HepG2 (cell line): ENCODE measurements around the gene KLHDC1. TPM values are rescaled to one million over a fixed set of nuclear protein-coding genes. Genes with fewer than 3 reads are reported as not detected.

Experiments used
- BATF2 ChIP-seq: sonication (generic); formaldehyde crosslinking; IDR thresholded peaks from 2 replicates; pipeline ENCODE4 v1.8.0; 2022; ENCODE audit warnings: mild to moderate bottlenecking, missing genetic modification reagents, moderate library complexity
- CHCHD3 ChIP-seq: sonication (generic); formaldehyde crosslinking; IDR thresholded peaks from 2 replicates; pipeline ENCODE4 v1.8.0; 2022; ENCODE audit warnings: mild to moderate bottlenecking, missing genetic modification reagents, moderate library complexity
- ERF ChIP-seq: IDR thresholded peaks from 2 replicates; pipeline ENCODE4 v1.6.1; 2018; ENCODE audit warnings: missing biosample characterization, missing genetic modification reagents
- FOXK1 ChIP-seq: sonication (generic); formaldehyde crosslinking; IDR thresholded peaks from 2 replicates; pipeline ENCODE4 v1.4.0; 2020; ENCODE audit warnings: low read depth, missing genetic modification reagents, borderline replicate concordance
- HES4 ChIP-seq: sonication (generic); formaldehyde crosslinking; IDR thresholded peaks from 2 replicates; pipeline ENCODE4 v1.9.0; 2021; ENCODE audit warnings: mild to moderate bottlenecking, missing genetic modification reagents, borderline replicate concordance
- HINFP ChIP-seq: sonication (generic); formaldehyde crosslinking; IDR thresholded peaks from 2 replicates; pipeline ENCODE4 v1.4.0; 2020; ENCODE audit warnings: low read depth, mild to moderate bottlenecking, missing genetic modification reagents
- HIVEP1 ChIP-seq: sonication (generic); formaldehyde crosslinking; IDR thresholded peaks from 2 replicates; pipeline ENCODE4 v1.4.0; 2020; ENCODE audit warnings: mild to moderate bottlenecking, missing genetic modification reagents
- HNF1B ChIP-seq: sonication (generic); formaldehyde crosslinking; IDR thresholded peaks from 2 replicates; pipeline ENCODE4 v1.5.1; 2020; ENCODE audit warnings: mild to moderate bottlenecking, moderate library complexity, missing genetic modification reagents
- MTA3 ChIP-seq: sonication (generic); formaldehyde crosslinking; IDR thresholded peaks from 2 replicates; pipeline ENCODE4 v1.4.0; 2020; ENCODE audit warnings: missing genetic modification reagents
- SMARCC2 ChIP-seq: fragments of 450-650 bp; IDR thresholded peaks from 2 replicates; pipeline ENCODE4 v1.6.1; 2017; ENCODE audit warnings: antibody characterized with exemption, mild to moderate bottlenecking
- TRIM22 ChIP-seq: fragments of 450-650 bp; IDR thresholded peaks from 2 replicates; pipeline ENCODE4 v1.6.1; 2017
- ZBTB8A ChIP-seq: sonication (generic); formaldehyde crosslinking; IDR thresholded peaks from 2 replicates; pipeline ENCODE4 v1.4.0; 2020; ENCODE audit warnings: mild to moderate bottlenecking, low read depth, missing genetic modification reagents, borderline replicate concordance
- ZC3H13 ChIP-seq: sonication (generic); formaldehyde crosslinking; IDR thresholded peaks from 2 replicates; pipeline ENCODE4 v1.8.1; 2023; ENCODE audit warnings: mild to moderate bottlenecking, missing genetic modification reagents, moderate library complexity
- ZMAT3 ChIP-seq: sonication (generic); formaldehyde crosslinking; conservative IDR thresholded peaks from 2 replicates; pipeline ENCODE4 v1.7.0; 2021; ENCODE audit warnings: missing genetic modification reagents
- ZNF225 ChIP-seq: sonication (generic); formaldehyde crosslinking; IDR thresholded peaks from 2 replicates; pipeline ENCODE4 v1.4.0; 2020; ENCODE audit warnings: mild to moderate bottlenecking, missing genetic modification reagents
- ZNF274 ChIP-seq: sonication (generic); formaldehyde crosslinking; IDR thresholded peaks from 2 replicates; pipeline ENCODE4 v1.5.1; 2020; ENCODE audit warnings: mild to moderate bottlenecking, missing genetic modification reagents
- ZNF552 ChIP-seq: sonication (generic); formaldehyde crosslinking; IDR thresholded peaks from 2 replicates; pipeline ENCODE4 v1.9.0; 2022; ENCODE audit warnings: missing genetic modification reagents, mild to moderate bottlenecking, borderline replicate concordance
- ZNF557 ChIP-seq: sonication (generic); formaldehyde crosslinking; IDR thresholded peaks from 2 replicates; pipeline ENCODE4 v1.4.0; 2020; ENCODE audit warnings: missing genetic modification reagents
- ZNF615 ChIP-seq: sonication (generic); formaldehyde crosslinking; IDR thresholded peaks from 2 replicates; pipeline ENCODE4 v1.5.0; 2020; ENCODE audit warnings: mild to moderate bottlenecking, missing genetic modification reagents, borderline replicate concordance
- ZNF749 ChIP-seq: sonication (generic); formaldehyde crosslinking; IDR thresholded peaks from 2 replicates; pipeline ENCODE4 v1.8.0; 2022; ENCODE audit warnings: mild to moderate bottlenecking, missing genetic modification reagents, moderate library complexity, borderline replicate concordance
- ZNF850 ChIP-seq: sonication (generic); formaldehyde crosslinking; conservative IDR thresholded peaks from 2 replicates; pipeline ENCODE4 v1.9.0; 2021; ENCODE audit warnings: mild to moderate bottlenecking, missing genetic modification reagents
- ZNF883 ChIP-seq: sonication (generic); formaldehyde crosslinking; IDR thresholded peaks from 2 replicates; pipeline ENCODE4 v1.5.1; 2020; ENCODE audit warnings: mild to moderate bottlenecking, missing genetic modification reagents; ENCODE audit errors: not compliant biosample characterization
- polyA plus RNA-seq, 8 experiments: library from polyadenylated mRNA; depleted of rRNA in 3 of 8; stranded (reverse) in 7 of 8; unstranded in 1 of 8; fragments of >200 nt; fragmentation: Illumina TruSeq in 4 of 8; extraction: Trizol in 4 of 8; gene quantifications; 2 replicates each; pipeline versions ENCODE4 v1.2.1 to v1.2.3, GENCODE V29; 2011 to 2016; ENCODE audit warnings: low read depth in 4 of 8, missing spikeins in 1 of 8, mixed read lengths in 1 of 8; ENCODE audit not compliant: insufficient read depth in 1 of 8
- total RNA-seq, 5 experiments: library from RNA; depleted of rRNA; stranded (reverse); fragments of >200 nt; fragmentation: Illumina TruSeq; extraction: Trizol; gene quantifications; 2 replicates each; pipeline ENCODE4 v1.2.3, GENCODE V29; 2016; ENCODE audit warnings: low read depth in 1 of 5

The KLHDC1 gene
- total and polyA plus RNA-seq, 2 of the 13 experiments (the other 11 are each of a cell fraction or from before 2014, with no cell fraction given): 0.11 TPM; not detected in 1

- TF ChIP-seq HES4 (CRISPR knock-in tag) (peak; percentile 92; the same call in 1 of the 2 replicates), ZNF225 (CRISPR knock-in tag) (peak; percentile 77), CHCHD3 (CRISPR knock-in tag) (0 out of 2 replicates have a peak, but pooled peaks have one; percentile 72), MTA3 (CRISPR knock-in tag) (no peak), ZNF552 (CRISPR knock-in tag) (peak; percentile 62; the same call in 1 of the 2 replicates), ZBTB8A (peak; percentile 97; the same call in 1 of the 2 replicates), HNF1B (CRISPR knock-in tag) (peak; percentile 89), FOXK1 (no peak), ERF (CRISPR knock-in tag) (peak; percentile 72), ZNF883 (CRISPR knock-in tag) (peak; percentile 79), ZC3H13 (CRISPR knock-in tag) (0 out of 2 replicates have a peak, but pooled peaks have one; percentile 21), ZNF615 (CRISPR knock-in tag) (no peak; the same call in 1 of the 2 replicates), HIVEP1 (CRISPR knock-in tag) (peak; percentile 45; the same call in 1 of the 2 replicates), ZNF274 (peak; percentile 97), BATF2 (peak; percentile 88), ZNF557 (CRISPR knock-in tag) (0 out of 2 replicates have a peak, but pooled peaks have one; percentile 49), HINFP (peak; percentile 88), ZNF850 (0 out of 2 replicates have a peak, but pooled peaks have one; percentile 30), ZMAT3 (CRISPR knock-in tag) (0 out of 2 replicates have a peak, but pooled peaks have one; percentile 35), SMARCC2 (no peak), TRIM22 (no peak), ZNF749 (CRISPR knock-in tag) (peak; percentile 64; the same call in 1 of the 2 replicates)
These were observed 4.8 kb upstream of the KLHDC1 start, which contains the start of gene POLE2 (continued) for GRCh38 chr14:49687942-49688700.
